Measurements from ENCODE around the gene PTPA. TPM values are rescaled to one million over a fixed set of nuclear protein-coding genes. Genes with fewer than 3 reads are reported as not detected.

The PTPA gene
- total RNA-seq, 4 donors from 2014 or later = 58.7 to 100 (median 71.6) TPM

DNA sequence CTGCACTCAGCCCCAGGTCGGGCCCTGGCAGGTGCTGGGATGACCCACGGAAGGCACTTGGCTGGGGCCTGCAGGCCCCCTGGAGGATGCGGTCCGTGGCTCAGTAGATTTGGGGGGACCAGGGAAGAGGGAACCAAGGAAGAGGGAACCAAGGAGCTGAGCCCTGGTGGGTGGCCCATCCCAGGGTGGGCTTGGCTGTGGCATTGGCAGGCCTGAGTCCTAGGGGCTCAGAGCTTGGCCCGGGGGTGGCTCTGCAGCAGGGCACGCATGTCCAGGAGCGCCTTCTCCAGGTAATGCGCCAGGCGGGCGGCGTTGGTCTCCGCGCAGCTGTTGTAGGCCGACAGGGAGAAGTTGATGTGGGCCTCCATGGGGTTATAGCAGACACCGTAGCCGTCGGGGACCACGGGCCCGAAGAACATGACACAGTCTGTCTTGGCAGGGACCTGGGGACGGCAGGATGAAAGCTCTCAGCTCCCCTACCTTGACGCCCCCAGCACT lies 16.0 kb upstream of the PTPA start:
- Histone ChIP-seq H3K36me3 (peaks cover 0 to 61% of the 10 kb centered on the region in 2 donors), H3K27ac (no peak overlapping the region), H3K4me3 (no peak overlapping the region), H3K9me3 (no peaks in the 10 kb centered on the region), H3K4me1 (no peaks in the 10 kb centered on the region), H3K27me3 (no peaks in the 10 kb centered on the region)
- WGBS, 2 donors (ENCODE audit: low coverage in 1 of 2) = no CpG with 5 or more reads among the region's 21 CpGs
- ATAC-seq = no peak
- TF ChIP-seq POLR2A (IDR thresholded peaks at IDR 0.05) = no peak
- TF ChIP-seq POLR2AphosphoS5 (IDR thresholded peaks at IDR 0.05) = no peak
- no peak for TF ChIP-seq CTCF (IDR thresholded peaks at IDR 0.05)
- TF ChIP-seq EP300 (IDR thresholded peaks at IDR 0.05) = no peak

DNA sequence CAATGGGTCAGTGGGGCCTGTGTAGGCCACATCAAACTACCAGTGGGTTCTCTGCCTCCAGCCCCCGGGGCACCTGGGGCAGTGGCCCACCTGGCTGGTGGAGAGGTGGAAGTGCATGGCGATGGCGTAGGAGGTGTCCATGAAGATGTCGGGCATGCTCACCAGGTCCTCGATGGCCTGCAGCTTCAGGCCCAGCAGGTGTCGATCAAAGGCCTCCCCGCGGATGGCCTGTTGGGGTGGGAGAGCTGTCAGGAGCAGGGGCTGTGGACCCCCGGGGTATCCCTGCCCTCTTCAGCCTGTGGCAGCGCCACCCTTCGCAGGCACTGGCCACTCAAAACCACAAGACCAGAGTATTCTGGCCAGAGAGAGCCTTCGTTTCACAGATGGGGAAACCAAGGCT lies 15.3 kb upstream of the PTPA start:
- no peak overlapping the region for H3K4me3 ChIP-seq
- no peaks in the 10 kb centered on the region for H3K4me1 ChIP-seq
- no peaks in the 10 kb centered on the region for H3K27me3 ChIP-seq
- peaks cover 0 to 63% of the 10 kb centered on the region in 2 donors for H3K36me3 ChIP-seq
- no peak for TF ChIP-seq EP300 (IDR thresholded peaks at IDR 0.05)
- TF ChIP-seq POLR2AphosphoS5 (IDR thresholded peaks at IDR 0.05) = no peak
- TF ChIP-seq CTCF (IDR thresholded peaks at IDR 0.05) = no peak
- TF ChIP-seq POLR2A (IDR thresholded peaks at IDR 0.05) = no peak
- ATAC-seq = no peak
- no peak overlapping the region for H3K27ac ChIP-seq
- no peaks in the 10 kb centered on the region for H3K9me3 ChIP-seq
- WGBS, 2 donors (ENCODE audit: low coverage in 1 of 2) = no CpG with 5 or more reads among the region's 12 CpGs

GRCh38 chr9:129097671-129098306 lies 13.4 kb upstream of the PTPA start:
- no peaks in the 10 kb centered on the region for H3K27me3 ChIP-seq
- H3K27ac ChIP-seq = no peak overlapping the region
- no peak for ATAC-seq
- H3K36me3 ChIP-seq = peaks cover 0 to 82% of the 10 kb centered on the region in 2 donors
- no peaks in the 10 kb centered on the region for H3K4me1 ChIP-seq
- no peak overlapping the region for H3K4me3 ChIP-seq
- WGBS, 2 donors (ENCODE audit: low coverage in 1 of 2) = 76 to 88% methylated on average over 3 of the region's 16 CpGs
- no peaks in the 10 kb centered on the region for H3K9me3 ChIP-seq
- TF ChIP-seq EP300 (IDR thresholded peaks at IDR 0.05) (no peak), POLR2A (IDR thresholded peaks at IDR 0.05) (no peak), CTCF (IDR thresholded peaks at IDR 0.05) (no peak), POLR2AphosphoS5 (IDR thresholded peaks at IDR 0.05) (no peak)

DNA sequence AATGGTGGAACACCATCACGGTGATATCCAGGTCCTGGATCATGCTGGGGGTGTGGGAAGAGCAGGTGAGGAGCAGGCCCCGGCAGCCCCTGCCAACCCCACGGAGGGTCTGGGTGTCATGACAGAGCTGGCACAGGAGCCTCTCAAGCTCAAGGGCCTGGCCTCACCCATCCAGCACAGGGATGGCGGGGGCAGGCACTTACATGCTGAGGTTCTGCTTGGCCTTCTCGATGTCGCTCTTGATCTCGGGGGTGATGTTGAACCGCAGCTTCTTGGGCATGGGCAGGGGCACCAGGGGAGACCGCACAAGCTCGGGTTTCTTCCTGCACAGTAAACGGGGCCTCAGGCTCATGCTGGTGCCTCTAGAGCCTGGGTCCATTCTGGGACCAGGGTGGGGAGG lies 12.9 kb upstream of the PTPA start:
- 80% methylated on average over 1 of the region's 11 CpGs; no CpG with 5 or more reads in 1 of the 2 donors for WGBS, 2 donors (ENCODE audit: low coverage in 1 of 2)
- TF ChIP-seq EP300 (IDR thresholded peaks at IDR 0.05) (no peak), CTCF (IDR thresholded peaks at IDR 0.05) (no peak), POLR2AphosphoS5 (IDR thresholded peaks at IDR 0.05) (no peak), POLR2A (IDR thresholded peaks at IDR 0.05) (no peak)
- no peak for ATAC-seq
- Histone ChIP-seq H3K4me3 (no peak overlapping the region), H3K4me1 (no peaks in the 10 kb centered on the region), H3K27me3 (no peaks in the 10 kb centered on the region), H3K36me3 (peaks cover 0 to 84% of the 10 kb centered on the region in 2 donors), H3K27ac (no peak overlapping the region), H3K9me3 (no peaks in the 10 kb centered on the region)
